GM21390 (cell line): ENCODE measurements around the gene RASSF3.
A peak's percentile ranks its signal among the peaks of the same experiment; 100 is the strongest.
"Not testable (repeated sequence)": the region's sequence is repeated elsewhere in the genome, so short reads cannot be mapped to it uniquely, and the experiment has no call there.

ENCODE experiments used
- ATAC-seq: cut with Tn5 transposase; IDR thresholded peaks from one replicate; pipeline ENCODE4 v1.9.1; 2021; ENCODE audit not compliant: unreplicated experiment

RASSF3 gene

DNA sequence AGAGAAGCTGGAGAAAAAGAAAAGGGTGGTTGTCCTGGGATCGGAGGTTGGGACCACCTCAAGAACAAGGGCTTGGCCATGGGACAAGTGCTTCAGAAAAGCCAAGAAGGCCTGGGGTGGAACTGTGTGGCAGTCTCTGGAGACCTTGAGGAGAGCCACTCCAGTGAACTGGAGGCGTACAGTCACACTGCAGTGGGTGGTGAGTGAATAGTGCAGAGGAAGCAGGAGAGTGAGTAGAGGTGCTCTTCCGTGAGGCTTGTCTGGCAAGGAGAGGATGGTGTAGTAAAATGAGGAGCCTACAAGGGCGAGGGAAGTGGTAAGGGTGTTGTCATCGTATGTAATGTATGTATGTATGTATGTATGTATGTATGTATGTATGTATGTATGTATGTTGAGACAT lies 20.9 kb downstream of the RASSF3 start:
- peak; percentile 34 for ATAC-seq

- ATAC-seq: no peak
These were observed 23.0 kb downstream of the RASSF3 start for GRCh38 chr12:64633011-64633939.

DNA sequence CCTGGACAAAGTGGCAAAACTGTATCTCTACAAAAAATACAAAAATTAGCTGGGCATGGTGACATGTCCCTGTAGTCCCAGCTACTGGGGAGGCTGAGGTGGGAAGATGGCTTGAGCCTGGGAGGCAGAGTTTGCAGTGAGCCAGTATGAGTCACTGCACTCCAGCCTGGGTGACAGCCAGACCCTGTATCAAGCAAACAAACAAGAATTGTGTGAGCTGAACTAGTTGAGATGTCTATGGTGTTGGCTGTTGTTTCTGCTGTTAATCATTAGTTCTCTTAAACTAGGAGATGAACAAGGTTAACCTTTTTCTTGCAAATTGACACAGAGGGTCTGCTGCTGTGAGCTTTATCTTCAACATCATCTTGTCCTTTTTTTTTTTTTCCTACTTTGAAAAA lies 23.6 kb downstream of the RASSF3 start:
- ATAC-seq: no peak

DNA sequence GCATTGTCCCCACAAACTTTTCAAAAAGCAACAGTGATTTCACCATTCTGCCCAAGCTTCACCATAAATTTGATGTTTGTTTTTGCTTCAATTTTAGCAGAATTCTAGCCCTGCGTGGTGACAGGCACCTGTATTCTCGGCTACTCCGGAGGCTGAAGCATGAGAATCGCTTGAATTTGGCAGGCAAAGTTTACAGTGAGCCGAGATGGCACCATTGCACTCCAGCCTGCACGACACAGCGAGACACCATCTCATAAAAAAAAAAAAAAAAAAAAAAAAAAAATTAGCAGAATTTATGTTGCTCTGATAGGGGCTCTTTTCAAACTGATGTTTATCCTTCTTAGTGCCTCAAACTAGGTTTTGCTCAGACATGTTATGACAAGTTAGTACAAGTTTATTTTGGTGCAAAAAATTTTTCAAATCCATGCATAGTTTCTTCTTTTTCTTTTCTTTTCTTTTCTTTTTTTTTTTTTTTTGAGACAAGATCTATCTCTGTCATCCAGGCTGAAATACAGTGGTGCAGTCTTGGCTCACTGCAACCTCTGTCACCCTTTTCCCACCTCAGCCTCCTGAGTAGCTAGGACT lies 24.3 kb downstream of the RASSF3 start:
- ATAC-seq: no peak

DNA sequence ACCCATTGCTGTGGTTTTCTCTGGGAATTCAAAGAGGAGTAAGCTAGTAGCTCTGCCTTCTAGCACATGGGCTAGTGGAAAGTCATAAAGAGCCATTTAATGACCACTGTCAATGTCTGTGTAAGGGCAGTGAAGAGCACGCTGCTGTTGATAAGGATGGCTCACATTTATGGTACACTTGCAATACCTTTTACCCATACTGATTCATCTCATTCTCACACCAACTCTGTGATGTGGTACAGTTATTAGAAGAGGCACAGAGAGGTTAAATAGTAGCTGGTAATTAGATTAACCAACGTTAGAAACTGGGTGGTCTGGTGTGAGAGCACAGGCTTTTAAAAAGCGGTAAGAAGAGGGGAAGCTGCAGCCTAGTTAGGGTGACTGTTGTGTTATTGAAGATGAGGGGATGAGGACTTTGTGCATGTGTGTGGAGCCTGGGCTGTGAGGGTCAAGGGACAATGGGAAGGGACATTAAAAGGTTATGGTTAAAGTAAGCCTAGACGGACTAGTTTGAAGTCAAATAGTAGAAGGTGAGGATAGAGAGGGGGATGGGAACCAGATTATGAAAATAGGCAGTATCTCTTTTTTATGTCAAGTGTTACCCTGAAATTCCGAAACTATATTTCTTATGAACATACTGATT lies 25.2 kb downstream of the RASSF3 start:
- ATAC-seq: peak; percentile 48

- no peak for ATAC-seq
These were observed 26.6 kb downstream of the RASSF3 start for GRCh38 chr12:64636856-64637255.

DNA sequence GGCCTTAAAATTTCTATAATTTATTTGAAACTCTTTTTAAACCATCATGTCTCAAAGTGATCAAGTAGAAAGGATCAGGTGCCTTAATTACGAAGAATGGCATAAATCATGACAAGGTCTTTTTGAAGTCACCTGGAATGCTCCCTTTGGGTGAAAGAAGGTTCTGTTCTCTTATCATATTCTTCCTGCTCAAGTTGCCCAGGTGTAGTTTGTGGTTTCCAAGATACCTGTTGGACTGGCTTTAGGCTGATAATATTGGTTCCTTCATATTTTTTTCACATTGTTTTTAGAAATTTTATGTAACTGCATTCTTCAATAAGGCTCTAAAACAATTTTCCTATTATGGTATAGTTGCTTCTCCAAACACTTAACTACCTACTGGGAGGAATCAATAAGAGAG lies 29.2 kb downstream of the RASSF3 start:
- no peak for ATAC-seq

DNA sequence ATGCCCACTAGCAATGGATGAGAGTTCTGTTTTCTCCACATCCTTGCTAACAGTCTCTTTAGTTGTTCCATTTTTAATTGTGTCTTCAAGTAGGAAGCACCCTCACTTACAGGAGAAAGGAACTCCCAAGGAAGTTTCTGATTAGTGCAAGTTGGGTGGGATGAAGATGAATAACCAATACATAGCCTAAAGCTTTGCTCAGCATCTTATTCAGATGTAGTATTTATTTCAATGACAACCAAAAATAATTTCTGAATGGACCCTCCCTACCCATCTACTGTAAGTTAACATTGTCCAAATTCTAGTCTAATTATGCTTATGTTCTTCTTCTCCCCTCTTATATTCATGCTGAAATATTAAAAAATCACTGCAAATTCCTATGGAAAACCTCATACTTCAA lies 36.0 kb downstream of the RASSF3 start:
- ATAC-seq: no peak

GRCh38 chr12:64649487-64649886 lies 39.2 kb downstream of the RASSF3 start:
- ATAC-seq: no peak

GRCh38 chr12:64650762-64651161 lies 40.5 kb downstream of the RASSF3 start:
- ATAC-seq: no peak

GRCh38 chr12:64652346-64652745 lies 42.1 kb downstream of the RASSF3 start:
- no peak for ATAC-seq

GRCh38 chr12:64653123-64653522 lies 42.8 kb downstream of the RASSF3 start:
- ATAC-seq: no peak

DNA sequence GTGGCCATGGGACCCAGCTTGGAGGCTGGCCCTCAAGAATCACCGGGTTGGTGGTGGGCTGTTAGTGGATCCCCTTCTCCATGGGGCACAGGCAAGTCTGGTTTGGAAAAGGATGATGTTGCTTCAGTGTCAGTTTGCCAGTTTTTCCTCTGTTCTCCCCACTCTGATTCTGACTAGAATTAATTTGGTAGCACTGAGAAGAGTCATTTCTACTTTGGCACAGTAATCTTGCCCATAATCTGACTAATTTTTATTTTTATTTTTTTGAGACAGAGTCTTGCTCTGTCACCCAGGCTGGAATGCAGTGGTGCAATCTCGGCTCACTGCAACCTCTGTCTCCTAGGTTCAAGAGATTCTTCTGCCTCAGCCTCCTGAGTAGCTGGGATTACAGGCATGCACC lies 43.6 kb downstream of the RASSF3 start:
- ATAC-seq: not testable (repeated sequence)

DNA sequence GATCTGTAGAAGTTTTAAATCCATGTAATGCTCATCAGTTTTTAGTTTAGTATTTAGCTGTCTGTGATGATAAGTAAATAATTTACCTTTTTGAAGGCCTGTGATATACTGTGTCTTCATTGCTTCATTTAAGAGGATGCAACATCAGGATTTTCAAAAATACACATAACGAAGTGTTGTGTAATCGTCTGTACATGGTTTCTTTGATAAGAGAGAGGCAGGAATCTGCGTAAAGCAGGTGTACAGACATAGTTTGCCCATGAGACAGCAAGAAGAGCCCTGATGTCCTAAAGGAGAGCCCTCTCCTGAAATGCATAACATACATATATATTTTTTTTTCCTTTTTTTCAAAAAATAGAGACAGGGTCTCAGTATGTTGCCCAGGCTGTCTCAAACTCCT lies 44.8 kb downstream of the RASSF3 start:
- no peak for ATAC-seq

- ATAC-seq: no peak
These were observed 46.1 kb downstream of the RASSF3 start for GRCh38 chr12:64656429-64656828.

GRCh38 chr12:64658892-64659481 lies 48.7 kb downstream of the RASSF3 start:
- no peak for ATAC-seq

GRCh38 chr12:64660237-64661018 lies 50.1 kb downstream of the RASSF3 start:
- peak; percentile 62 for ATAC-seq

DNA sequence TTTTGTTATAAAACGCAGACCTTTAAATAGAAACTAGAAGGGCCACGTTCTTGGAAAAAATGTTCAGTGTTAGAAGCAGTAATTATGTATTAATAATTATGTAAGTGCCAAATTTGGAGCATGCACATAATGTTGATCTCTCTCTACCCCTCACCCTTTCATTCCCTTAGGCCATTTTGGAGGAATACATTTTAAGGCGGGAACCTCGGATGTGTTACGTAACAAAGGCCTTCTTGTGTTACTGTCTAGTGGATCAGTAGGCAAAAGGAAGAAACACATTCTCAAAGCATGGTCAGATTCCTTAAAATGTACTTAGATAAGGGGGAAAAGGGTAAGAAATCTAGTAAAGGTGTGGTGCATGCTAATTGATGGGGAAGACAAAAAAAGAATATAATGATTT lies 52.7 kb downstream of the RASSF3 start:
- ATAC-seq: no peak

DNA sequence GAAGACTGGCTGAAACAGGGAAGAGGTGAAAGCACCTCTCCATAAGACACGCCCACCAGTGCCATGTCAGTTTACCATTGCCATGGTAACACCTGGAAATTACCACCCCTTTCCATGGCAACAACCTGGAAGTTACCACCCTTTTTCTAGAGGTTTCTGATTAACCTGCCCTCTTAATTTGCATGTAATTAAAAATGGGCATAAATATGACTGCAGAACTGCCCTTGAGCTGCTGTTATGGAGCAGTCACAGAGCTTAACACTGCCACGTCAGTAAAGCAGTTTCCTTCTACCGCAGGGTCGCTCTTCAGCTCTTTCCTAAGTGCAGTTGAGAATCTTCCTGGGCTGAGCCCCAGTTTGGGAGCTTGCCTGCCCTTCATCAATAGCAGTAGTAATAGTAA lies 55.2 kb downstream of the RASSF3 start:
- peak; percentile 33 for ATAC-seq

- peak; percentile 41 for ATAC-seq
These were observed 56.0 kb downstream of the RASSF3 start for GRCh38 chr12:64666054-64666914.
